Stimulated activated CD4-positive, alpha-beta T cell treated with anti-CD3 and anti-CD28 coated beads, Interleukin-15, amount 100 ng/mL, for 48 hours (primary cell): ENCODE measurements around the gene PHC1.
"Not testable (repeated sequence)": the region's sequence is repeated elsewhere in the genome, so short reads cannot be mapped to it uniquely, and the experiment has no call there.

Experiments used
- DNase-seq, 2 donors: peaks; one replicate each; pipeline ENCODE4 v3.0.0-alpha.2; 2020; ENCODE audit warnings: low read depth in 2 of 2

Gene PHC1

GRCh38 chr12:8911606-8912268 is 2.6 kb upstream of the PHC1 start:
- no peak for DNase-seq

- no peak for DNase-seq
These were observed 1.4 kb upstream of the PHC1 start for GRCh38 chr12:8912914-8913313.

- DNase-seq: no peak
These were observed 642 bp upstream of the PHC1 start for GRCh38 chr12:8913702-8914032.

GRCh38 chr12:8914716-8915526 is 612 bp downstream of the PHC1 start:
- DNase-seq: peak; percentile 24 to 28

GRCh38 chr12:8916154-8916553 is 1.8 kb downstream of the PHC1 start:
- no peak for DNase-seq

- no peak for DNase-seq
These were observed 2.7 kb downstream of the PHC1 start for GRCh38 chr12:8917031-8917430.

- no peak for DNase-seq
These were observed 3.4 kb downstream of the PHC1 start for GRCh38 chr12:8917751-8918150.

GRCh38 chr12:8919643-8920042 is 5.3 kb downstream of the PHC1 start:
- DNase-seq: not testable (repeated sequence)

GRCh38 chr12:8922544-8922943 is 8.2 kb downstream of the PHC1 start:
- DNase-seq: no peak

GRCh38 chr12:8930655-8931323 is 16.5 kb downstream of the PHC1 start:
- not testable (repeated sequence) for DNase-seq

GRCh38 chr12:8932464-8932863 is 18.2 kb downstream of the PHC1 start:
- DNase-seq: not testable (repeated sequence)

GRCh38 chr12:8934080-8934479 is 19.8 kb downstream of the PHC1 start:
- not testable (repeated sequence) for DNase-seq

- no peak for DNase-seq
These were observed 22.4 kb downstream of the PHC1 start for GRCh38 chr12:8936735-8937134.

- DNase-seq: not testable (repeated sequence)
These were observed 23.6 kb downstream of the PHC1 start for GRCh38 chr12:8937842-8938442.

- no peak for DNase-seq
These were observed 27.6 kb downstream of the PHC1 start for GRCh38 chr12:8941691-8942478.

GRCh38 chr12:8943565-8944186 is 29.4 kb downstream of the PHC1 start:
- DNase-seq: no peak

- no peak for DNase-seq
These were observed 32.4 kb downstream of the PHC1 start for GRCh38 chr12:8946733-8947132.

- DNase-seq: no peak
These were observed 33.4 kb downstream of the PHC1 start for GRCh38 chr12:8947737-8948136.

GRCh38 chr12:8948701-8949341 is 34.5 kb downstream of the PHC1 start:
- no peak for DNase-seq

- peak; percentile 91 to 92 for DNase-seq
These were observed 35.3 kb downstream of the PHC1 start, which contains the start of gene M6PR for GRCh38 chr12:8949342-8950220. Gene M6PR, minus strand, starts transcription at chr12:8949645. Its CDS starts 3,241 bp downstream, at chr12:8946404.
